ENCODE data around the gene OXA1L. TPM values are rescaled to one million over a fixed set of nuclear protein-coding genes. Genes with fewer than 3 reads are reported as not detected.

OXA1L gene
- polyA plus RNA-seq, 1 donor (not counting 4 experiments of a cell fraction or from before 2014, with no cell fraction given) = 130 TPM

GRCh38 chr14:22770481-22771187 lies 4.1 kb downstream of the OXA1L start:
- no peaks in the 10 kb centered on the region for H4K20me1 ChIP-seq (ENCODE audit: control insufficient read depth, extremely low read depth, insufficient read depth, low read length)
- dilution Hi-C loops (cut with MboI; ENCODE audit: extremely low pct_ligation_motif_present, low sequenced_read_pairs) = no loop called here
- no peaks in the 10 kb centered on the region for H3K27me3 ChIP-seq (ENCODE audit: control insufficient read depth, extremely low read depth, insufficient read depth, low read length)
- no peaks in the 10 kb centered on the region for H3K9me1 ChIP-seq (ENCODE audit: control insufficient read depth, extremely low read depth, insufficient read depth, low read length)
- FAIRE-seq (no peak), DNase-seq (ENCODE audit: low read depth, low spot score) (no peak)
- H3K27ac ChIP-seq (ENCODE audit: control insufficient read depth, insufficient read depth, low read length) = no peak overlapping the region
- H3K4me2 ChIP-seq (ENCODE audit: control insufficient read depth, extremely low read depth, insufficient read depth, low read depth, low read length) = no peak overlapping the region
- H3K9ac ChIP-seq (ENCODE audit: control insufficient read depth, extremely low read depth, insufficient read depth, low read length) = no peak overlapping the region
- no peaks in the 10 kb centered on the region for H3K9me3 ChIP-seq (ENCODE audit: control insufficient read depth, low read depth, low read length)
- peaks cover 24 to 32% of the 10 kb centered on the region in 2 experiments for H3K36me3 ChIP-seq (ENCODE audit: control insufficient read depth in 2 of 2, extremely low read depth in 1 of 2, insufficient read depth in 2 of 2, low read length in 2 of 2)
- TF ChIP-seq CTCF (optimal IDR thresholded peaks at IDR 0.05 in 1 of 3, IDR thresholded peaks at IDR 0.05 in 1 of 3, conservative IDR thresholded peaks at IDR 0.05 in 1 of 3; ENCODE audit: extremely low read depth in 1 of 3, insufficient read depth in 2 of 3, low read length in 3 of 3) = no peak
- no peak for TF ChIP-seq EZH2 (IDR thresholded peaks at IDR 0.05; ENCODE audit: low read length)
- no peak overlapping the region for H3K4me3 ChIP-seq (ENCODE audit: control insufficient read depth in 2 of 3, extremely low read depth in 1 of 3, insufficient read depth in 2 of 3, low read depth in 1 of 3, low read length in 3 of 3)
- peaks cover 24% of the 10 kb centered on the region for H3K79me2 ChIP-seq (ENCODE audit: control insufficient read depth, insufficient read depth, low read length)
- H2AFZ ChIP-seq (ENCODE audit: control insufficient read depth, low read length) = no peak overlapping the region
- peaks cover 16% of the 10 kb centered on the region for H3K4me1 ChIP-seq (ENCODE audit: control insufficient read depth, extremely low read depth, insufficient read depth, low read length)

- Histone ChIP-seq H3K27ac (ENCODE audit: control insufficient read depth, insufficient read depth, low read length) (no peak overlapping the region), H3K36me3 (ENCODE audit: control insufficient read depth in 2 of 2, extremely low read depth in 1 of 2, insufficient read depth in 2 of 2, low read length in 2 of 2) (peaks cover 24 to 31% of the 10 kb centered on the region in 2 experiments)
- no peak for TF ChIP-seq CTCF (optimal IDR thresholded peaks at IDR 0.05 in 1 of 3, IDR thresholded peaks at IDR 0.05 in 1 of 3, conservative IDR thresholded peaks at IDR 0.05 in 1 of 3; ENCODE audit: extremely low read depth in 1 of 3, insufficient read depth in 2 of 3, low read length in 3 of 3)
These were observed 6.2 kb downstream of the OXA1L start for GRCh38 chr14:22772725-22773124.

More at GRCh38 chr14:22772725-22773124, 6.2 kb downstream of the OXA1L start:
- Histone ChIP-seq H3K27me3 (ENCODE audit: control insufficient read depth, extremely low read depth, insufficient read depth, low read length) (no peaks in the 10 kb centered on the region), H3K4me2 (ENCODE audit: control insufficient read depth, extremely low read depth, insufficient read depth, low read depth, low read length) (no peak overlapping the region), H3K79me2 (ENCODE audit: control insufficient read depth, insufficient read depth, low read length) (peaks cover 12% of the 10 kb centered on the region), H4K20me1 (ENCODE audit: control insufficient read depth, extremely low read depth, insufficient read depth, low read length) (no peaks in the 10 kb centered on the region), H3K4me1 (ENCODE audit: control insufficient read depth, extremely low read depth, insufficient read depth, low read length) (peaks cover 6% of the 10 kb centered on the region), H2AFZ (ENCODE audit: control insufficient read depth, low read length) (no peak overlapping the region), H3K9me3 (ENCODE audit: control insufficient read depth, low read depth, low read length) (no peaks in the 10 kb centered on the region), H3K9ac (ENCODE audit: control insufficient read depth, extremely low read depth, insufficient read depth, low read length) (no peak overlapping the region), H3K9me1 (ENCODE audit: control insufficient read depth, extremely low read depth, insufficient read depth, low read length) (no peaks in the 10 kb centered on the region), H3K4me3 (ENCODE audit: control insufficient read depth in 2 of 3, extremely low read depth in 1 of 3, insufficient read depth in 2 of 3, low read depth in 1 of 3, low read length in 3 of 3) (no peak overlapping the region)
- no peak for FAIRE-seq
- dilution Hi-C loops (cut with MboI; ENCODE audit: extremely low pct_ligation_motif_present, low sequenced_read_pairs) = no loop called here
- no peak for DNase-seq (ENCODE audit: low read depth, low spot score)

Measured in keratinocyte (primary cell).